GM21737 (cell line): ENCODE data around the gene TMEM256.

ENCODE experiments used
- ATAC-seq: cut with Tn5 transposase; IDR thresholded peaks from one replicate; pipeline ENCODE4 v1.9.1; 2021; ENCODE audit warnings: mild to moderate bottlenecking, moderate library complexity; ENCODE audit not compliant: unreplicated experiment

TMEM256 gene

DNA sequence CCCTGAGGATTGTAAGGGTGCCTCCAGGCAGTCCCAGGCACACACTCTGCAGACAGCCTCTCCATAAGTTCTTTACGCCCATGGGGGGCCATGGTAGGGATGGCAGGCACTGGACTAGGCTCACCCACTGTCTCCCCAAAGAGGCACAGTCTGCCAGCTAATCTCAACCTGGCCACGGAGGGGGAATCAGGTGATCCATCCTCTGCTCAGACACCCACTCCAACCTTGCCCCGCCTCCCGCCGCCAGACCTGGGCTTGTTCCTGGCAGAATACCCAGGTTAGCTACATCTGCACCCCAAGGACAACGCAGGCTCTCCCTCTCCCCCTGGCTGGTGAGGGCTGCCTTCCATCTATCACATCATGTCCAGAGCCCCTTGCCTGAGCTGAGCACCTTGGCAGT is 5.0 kb upstream of the TMEM256 start:
- no peak for ATAC-seq

GRCh38 chr17:7408252-7408727 is 4.4 kb upstream of the TMEM256 start:
- no peak for ATAC-seq

DNA sequence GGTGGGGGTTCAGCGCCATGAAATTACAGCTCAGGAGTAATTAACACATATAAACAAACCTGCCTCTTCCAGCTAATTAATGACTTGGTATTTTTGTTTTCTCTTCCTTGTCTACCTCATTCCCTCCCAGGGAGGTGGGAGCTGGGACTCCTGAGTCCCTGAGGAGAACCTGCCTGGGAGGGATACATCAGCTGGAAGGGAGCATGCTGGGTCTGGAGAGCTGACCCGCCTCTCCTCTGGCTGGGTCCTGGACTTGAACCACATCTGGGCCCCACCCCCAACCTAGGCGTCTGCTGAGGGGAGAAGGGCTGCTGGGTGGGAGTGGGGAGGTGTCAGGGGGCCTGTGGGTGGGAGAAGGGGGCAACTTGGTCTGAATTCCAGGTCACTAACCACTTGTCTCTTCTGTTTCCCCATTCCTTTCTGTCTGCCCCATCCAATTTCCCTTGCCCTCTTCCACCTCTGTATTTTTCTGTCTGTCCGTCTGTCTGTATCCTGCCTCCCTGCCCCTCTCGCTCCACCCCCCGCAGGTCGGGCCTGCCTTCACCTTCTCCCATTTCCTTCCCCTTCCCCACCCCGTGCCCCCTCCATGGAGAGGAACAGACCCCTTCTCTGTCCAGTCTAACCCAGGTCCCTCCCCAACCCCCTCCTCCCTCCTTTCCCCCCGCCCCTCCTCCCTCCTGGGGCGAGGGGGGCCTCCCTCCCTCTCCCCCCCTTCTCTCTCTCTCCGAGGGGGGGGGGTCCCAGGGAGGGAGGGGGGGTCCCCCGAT is 3.8 kb upstream of the TMEM256 start, which contains the start of gene NLGN2:
TSS of gene NLGN2 (plus strand) at position 361 of the 767 bp plus-strand sequence. CDS start 411 bp downstream, outside the sequence.
- no peak for ATAC-seq

DNA sequence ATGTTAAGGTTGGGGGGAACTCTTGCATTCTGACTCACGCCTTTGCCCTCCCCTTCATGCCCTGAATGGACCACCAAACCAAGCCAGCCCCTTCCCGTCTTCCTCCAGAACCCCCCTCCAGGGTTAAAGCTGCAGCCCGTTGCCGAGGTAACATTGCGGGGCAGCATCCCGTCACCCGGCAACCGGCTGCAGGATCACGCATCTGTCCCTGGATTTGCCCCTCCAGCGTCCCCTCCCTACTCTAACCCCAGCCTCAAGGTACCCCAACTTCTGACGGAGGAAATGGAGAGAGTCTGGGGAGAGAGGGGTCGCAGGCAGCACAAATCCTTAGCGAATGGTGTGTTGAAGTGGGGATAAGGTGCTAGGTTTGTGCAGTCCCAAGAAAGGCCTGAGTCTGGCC is 3.2 kb upstream of the TMEM256 start:
- ATAC-seq = no peak

GRCh38 chr17:7406235-7406825 is 2.4 kb upstream of the TMEM256 start:
- ATAC-seq = no peak

- ATAC-seq = no peak
These were observed 1.7 kb upstream of the TMEM256 start for GRCh38 chr17:7405350-7406234.

DNA sequence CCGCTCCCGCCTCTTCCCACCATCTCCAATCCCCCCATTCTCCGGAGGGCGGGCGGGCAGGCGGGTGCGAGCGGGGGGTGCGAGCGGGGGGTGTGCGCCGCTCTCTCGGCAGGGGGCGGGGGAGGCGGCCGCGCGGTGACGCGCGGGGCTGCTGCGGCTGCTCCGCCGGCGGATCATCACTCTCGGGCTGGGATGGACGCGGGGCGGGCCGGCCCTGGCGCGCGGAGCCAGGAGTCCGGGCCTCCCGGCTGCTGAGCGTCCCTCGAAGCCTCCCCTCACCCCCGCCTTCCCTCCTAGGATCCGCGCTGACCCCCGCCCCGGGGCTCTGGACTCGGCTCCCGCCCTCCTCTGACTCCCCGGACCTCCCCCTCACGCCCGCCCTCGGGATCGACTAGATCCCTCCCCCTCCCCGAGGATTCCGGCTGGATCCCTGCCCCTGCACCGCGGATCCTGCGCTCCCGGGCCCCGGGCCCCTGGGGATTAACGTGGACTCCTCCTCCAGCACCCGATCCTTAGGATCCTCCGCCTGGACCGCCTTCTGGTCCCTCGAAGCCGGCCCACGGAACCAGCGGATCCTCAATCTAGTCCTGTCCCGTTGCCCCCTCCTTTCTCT is 946 bp upstream of the TMEM256 start:
- peak; percentile 12 for ATAC-seq

DNA sequence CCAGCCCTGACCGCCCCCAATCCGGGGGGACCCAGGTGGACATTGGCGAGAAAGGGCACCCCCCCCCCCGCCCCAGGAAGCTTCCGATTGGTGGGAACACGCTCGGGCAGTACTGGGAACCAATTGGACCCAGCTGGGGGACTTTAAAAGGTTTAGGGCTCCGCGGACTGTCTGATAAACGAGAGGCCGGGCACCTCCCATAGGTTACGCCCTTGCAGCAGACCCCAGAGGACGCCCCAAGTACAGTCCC is 245 bp downstream of the TMEM256 start:
- no peak for ATAC-seq

DNA sequence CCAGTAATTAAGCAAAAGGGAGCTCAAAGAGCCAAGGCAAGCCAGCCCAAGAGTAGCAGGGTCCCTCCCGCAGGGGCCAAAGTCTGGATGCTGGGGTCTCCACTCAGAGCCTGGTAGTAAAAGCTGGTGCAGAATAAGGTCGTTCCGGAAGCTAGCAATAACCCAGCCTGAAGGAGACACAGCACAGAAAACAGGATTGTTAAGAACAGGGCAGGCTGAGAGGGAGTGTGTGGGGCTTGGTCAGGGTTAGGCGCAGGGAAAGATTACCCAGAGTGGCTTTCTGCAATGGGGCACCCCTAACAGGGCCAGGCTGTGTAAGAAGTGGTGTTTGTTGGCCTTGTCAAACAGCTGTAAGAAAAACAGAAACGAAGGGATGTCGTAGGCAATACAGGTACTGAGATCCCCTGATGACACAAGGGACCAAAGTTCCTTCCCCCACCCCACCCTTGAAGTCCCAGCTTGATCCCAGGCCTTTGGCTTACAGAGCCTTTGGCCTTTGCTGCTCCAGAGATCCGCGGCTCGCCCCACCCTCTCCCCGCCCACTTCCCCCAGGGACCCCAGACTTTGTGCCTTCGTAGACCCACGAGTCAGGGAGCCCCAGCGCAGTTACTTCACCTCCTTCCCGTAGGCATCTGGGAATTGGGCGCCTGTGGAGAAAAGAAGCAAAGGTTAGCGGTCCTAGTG is 712 bp downstream of the TMEM256 start:
- no peak for ATAC-seq

GRCh38 chr17:7398612-7399011 is 5.3 kb downstream of the TMEM256 start:
- ATAC-seq = no peak

- ATAC-seq = no peak
These were observed 7.8 kb downstream of the TMEM256 start for GRCh38 chr17:7396147-7396546.

GRCh38 chr17:7394452-7395191 is 9.3 kb downstream of the TMEM256 start, which contains the start of gene PLSCR3:
Gene PLSCR3 (minus strand): TSS chr17:7394525. CDS start chr17:7394110, 415 bp downstream.
- ATAC-seq = peak; percentile 69

DNA sequence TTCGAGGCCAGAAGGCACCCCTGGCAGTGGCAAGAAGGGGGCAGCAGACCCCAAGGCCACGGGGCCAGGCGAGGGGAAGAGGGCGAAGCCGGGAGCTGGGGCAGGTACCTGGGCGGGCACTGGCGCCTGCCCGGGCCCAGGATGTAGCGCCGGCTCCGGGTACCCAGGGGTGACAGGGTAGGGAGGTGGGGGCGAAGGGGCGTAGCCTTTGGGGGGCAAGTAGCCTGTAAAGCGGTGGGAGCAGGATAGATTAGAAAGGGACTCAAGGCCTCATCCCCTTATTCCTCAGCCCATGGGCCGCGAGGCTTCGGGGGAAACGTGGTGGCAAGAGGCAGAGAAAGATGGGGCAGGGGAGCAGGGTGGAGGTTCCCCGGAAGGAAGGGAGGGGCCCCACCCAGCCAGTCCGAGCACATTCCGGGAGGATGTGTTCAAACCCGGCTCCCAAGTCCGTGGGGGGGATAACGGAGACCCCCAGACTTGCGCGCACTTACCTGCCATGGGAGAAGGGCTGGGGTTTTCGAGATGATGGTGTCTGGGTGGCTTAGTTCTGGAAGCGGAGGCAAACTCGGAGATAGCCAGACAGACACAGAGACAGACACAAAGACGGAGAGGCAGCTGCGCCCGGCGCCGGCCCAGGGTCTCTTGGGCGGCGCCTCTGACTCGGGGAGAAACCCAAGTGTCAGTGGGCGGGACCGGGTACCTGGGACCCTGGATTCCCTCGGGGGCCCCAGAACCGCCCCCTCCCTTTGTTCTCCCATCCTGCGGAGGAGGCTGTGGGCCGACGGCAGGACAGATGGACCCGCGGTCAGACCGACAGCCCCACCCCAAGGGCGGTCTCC is 10.1 kb downstream of the TMEM256 start:
- peak; percentile 51 for ATAC-seq

- ATAC-seq = no peak
These were observed 10.9 kb downstream of the TMEM256 start for GRCh38 chr17:7392696-7393612.

GRCh38 chr17:7391307-7391706 is 12.6 kb downstream of the TMEM256 start:
- no peak for ATAC-seq

DNA sequence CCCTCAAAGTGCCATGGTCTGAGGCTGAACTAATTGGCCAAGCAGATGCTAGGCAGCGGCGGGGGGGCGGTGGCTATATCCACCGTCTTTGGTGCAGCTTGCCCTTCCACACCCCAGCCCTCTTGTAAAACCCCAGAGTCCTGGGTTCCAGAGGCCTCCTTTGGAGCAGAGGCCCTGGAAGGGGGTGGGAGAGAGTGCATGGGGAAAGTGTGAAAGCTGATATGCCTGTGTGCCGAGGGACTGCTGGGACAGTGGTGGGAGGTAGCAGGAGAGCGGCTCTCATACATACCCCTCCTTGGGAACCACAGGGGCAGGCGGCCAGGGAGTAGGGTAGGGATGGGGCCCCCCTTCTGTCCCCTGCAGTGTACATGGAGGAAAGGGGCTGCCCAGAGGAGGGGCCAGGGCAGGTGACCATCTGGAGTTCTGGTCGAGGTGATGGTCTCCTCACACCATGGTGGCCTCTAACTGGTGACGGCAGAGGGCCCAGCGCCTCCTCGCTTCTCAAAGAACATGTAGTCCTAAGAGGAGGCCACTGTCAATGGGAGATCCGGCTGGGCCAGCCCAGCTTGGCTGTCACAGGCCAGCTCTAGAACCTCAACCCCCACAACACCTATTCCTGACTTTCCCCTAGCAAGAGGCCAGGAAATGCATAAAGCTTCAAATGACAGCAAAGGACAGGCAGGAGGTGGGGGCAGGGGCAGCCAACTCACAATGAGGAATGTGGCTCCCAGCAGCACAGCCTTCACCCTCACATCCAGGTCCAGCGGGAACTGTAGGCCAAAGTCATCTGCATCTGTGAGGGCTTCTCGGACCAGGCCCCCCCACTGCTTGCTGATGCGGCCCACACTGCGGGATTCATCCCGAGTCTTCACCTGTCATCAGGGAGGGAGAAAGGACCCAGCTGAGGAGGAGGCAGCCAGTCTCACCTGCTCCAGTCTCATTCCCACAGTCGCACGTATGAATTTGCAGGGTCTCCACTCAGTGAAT is 13.7 kb downstream of the TMEM256 start:
- no peak for ATAC-seq

DNA sequence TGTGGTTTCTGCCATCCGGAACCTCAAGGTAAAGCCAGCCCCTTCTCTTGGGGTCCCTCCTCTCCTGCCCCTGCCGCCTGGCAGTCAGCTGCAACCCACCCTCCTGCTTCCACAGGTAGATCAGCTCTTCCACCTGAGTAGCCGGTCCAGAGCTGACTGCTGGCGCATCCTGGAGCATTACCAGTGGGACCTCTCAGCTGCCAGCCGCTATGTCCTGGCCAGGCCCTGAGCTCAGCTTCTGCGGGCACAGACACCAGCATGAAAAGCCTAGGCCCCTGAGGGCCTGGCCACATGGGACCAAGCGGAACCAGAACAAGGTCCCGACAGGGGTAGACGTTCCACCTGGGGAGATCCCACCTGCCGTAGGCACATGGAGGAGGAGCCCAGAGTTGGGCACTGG is 15.0 kb downstream of the TMEM256 start:
- ATAC-seq = no peak
